Femur (tissue), 1 donor: ENCODE measurements around the gene PRM3.

Experiments used
- DNase-seq: peaks from one replicate; pipeline ENCODE4 v3.0.0-alpha.2; 2017

Gene PRM3

GRCh38 chr16:11242658-11243057, 30.8 kb downstream of the PRM3 start:
- no peak for DNase-seq

GRCh38 chr16:11241480-11242204, 31.8 kb downstream of the PRM3 start:
- no peak for DNase-seq

- no peak for DNase-seq
Observed at GRCh38 chr16:11240636-11241473, 32.6 kb downstream of the PRM3 start.

- no peak for DNase-seq
Observed at GRCh38 chr16:11239644-11240632, 33.5 kb downstream of the PRM3 start.

- DNase-seq = no peak
Observed at GRCh38 chr16:11238272-11239202, 34.9 kb downstream of the PRM3 start.

GRCh38 chr16:11236461-11237254, 36.8 kb downstream of the PRM3 start:
- DNase-seq = no peak

GRCh38 chr16:11235703-11235991, 37.8 kb downstream of the PRM3 start:
- no peak for DNase-seq

- DNase-seq = no peak
Observed at GRCh38 chr16:11234884-11235702, 38.3 kb downstream of the PRM3 start.

GRCh38 chr16:11233727-11234376, 39.6 kb downstream of the PRM3 start:
- DNase-seq = no peak

- peak; percentile 49 for DNase-seq
Observed at GRCh38 chr16:11232852-11233726, 40.3 kb downstream of the PRM3 start.

- DNase-seq = no peak
Observed at GRCh38 chr16:11232302-11232851, 41.1 kb downstream of the PRM3 start.

- no peak for DNase-seq
Observed at GRCh38 chr16:11231367-11231970, 42.0 kb downstream of the PRM3 start.

- DNase-seq = no peak
Observed at GRCh38 chr16:11229906-11230305, 43.5 kb downstream of the PRM3 start.

- no peak for DNase-seq
Observed at GRCh38 chr16:11229432-11229831, 44.0 kb downstream of the PRM3 start.

GRCh38 chr16:11225677-11226549, 47.5 kb downstream of the PRM3 start:
- DNase-seq = no peak

- DNase-seq = peak; percentile 53
Observed at GRCh38 chr16:11224894-11225676, 48.3 kb downstream of the PRM3 start.
